ENCODE measurements around the gene ORM1. TPM values are rescaled to one million over a fixed set of nuclear protein-coding genes. Genes with fewer than 3 reads are reported as not detected.

Gene ORM1
- total RNA-seq, 4 donors from 2014 or later: 1.6 TPM; not detected in 3

DNA sequence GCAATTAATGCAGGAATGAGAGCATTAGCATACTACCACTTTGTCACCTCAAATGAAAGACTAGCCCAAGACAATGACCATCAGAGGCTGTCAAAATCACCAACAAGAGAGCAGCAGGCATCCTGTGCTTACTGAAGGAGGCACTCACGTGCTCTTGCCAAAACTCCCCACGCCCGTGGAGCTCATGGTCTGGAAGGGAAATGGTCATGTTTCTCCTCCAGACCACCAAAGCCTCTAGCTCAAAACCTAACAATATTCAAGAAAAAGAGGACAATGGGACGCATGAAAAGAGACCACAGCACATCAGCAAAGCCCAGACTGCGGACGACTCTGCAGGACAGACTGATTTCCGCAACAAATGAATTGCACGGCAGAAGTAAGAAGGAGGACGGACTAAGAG lies 52.0 kb downstream of the ORM1 start:
- H3K4me1 ChIP-seq: peaks cover 0 to 43% (median 4%) of the 10 kb centered on the region in 3 donors
- ATAC-seq: no peak
- TF ChIP-seq EP300 (IDR thresholded peaks at IDR 0.05) (no peak), POLR2A (IDR thresholded peaks at IDR 0.05) (no peak), POLR2AphosphoS5 (IDR thresholded peaks at IDR 0.05) (no peak)
- TF ChIP-seq, protein P1, sequence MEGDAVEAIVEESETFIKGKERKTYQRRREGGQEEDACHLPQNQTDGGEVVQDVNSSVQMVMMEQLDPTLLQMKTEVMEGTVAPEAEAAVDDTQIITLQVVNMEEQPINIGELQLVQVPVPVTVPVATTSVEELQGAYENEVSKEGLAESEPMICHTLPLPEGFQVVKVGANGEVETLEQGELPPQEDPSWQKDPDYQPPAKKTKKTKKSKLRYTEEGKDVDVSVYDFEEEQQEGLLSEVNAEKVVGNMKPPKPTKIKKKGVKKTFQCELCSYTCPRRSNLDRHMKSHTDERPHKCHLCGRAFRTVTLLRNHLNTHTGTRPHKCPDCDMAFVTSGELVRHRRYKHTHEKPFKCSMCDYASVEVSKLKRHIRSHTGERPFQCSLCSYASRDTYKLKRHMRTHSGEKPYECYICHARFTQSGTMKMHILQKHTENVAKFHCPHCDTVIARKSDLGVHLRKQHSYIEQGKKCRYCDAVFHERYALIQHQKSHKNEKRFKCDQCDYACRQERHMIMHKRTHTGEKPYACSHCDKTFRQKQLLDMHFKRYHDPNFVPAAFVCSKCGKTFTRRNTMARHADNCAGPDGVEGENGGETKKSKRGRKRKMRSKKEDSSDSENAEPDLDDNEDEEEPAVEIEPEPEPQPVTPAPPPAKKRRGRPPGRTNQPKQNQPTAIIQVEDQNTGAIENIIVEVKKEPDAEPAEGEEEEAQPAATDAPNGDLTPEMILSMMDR (IDR thresholded peaks at IDR 0.05): no peak
- 82 to 90% methylated on average over 7 to 8 of the region's 9 CpGs for WGBS, 2 donors (ENCODE audit: low coverage in 1 of 2)
- H3K9me3 ChIP-seq: no peaks in the 10 kb centered on the region
- H3K27me3 ChIP-seq: no peaks in the 10 kb centered on the region
- no peak overlapping the region for H3K27ac ChIP-seq
- peaks cover 0 to 71% of the 10 kb centered on the region in 2 donors for H3K36me3 ChIP-seq
- H3K4me3 ChIP-seq: no peak overlapping the region

DNA sequence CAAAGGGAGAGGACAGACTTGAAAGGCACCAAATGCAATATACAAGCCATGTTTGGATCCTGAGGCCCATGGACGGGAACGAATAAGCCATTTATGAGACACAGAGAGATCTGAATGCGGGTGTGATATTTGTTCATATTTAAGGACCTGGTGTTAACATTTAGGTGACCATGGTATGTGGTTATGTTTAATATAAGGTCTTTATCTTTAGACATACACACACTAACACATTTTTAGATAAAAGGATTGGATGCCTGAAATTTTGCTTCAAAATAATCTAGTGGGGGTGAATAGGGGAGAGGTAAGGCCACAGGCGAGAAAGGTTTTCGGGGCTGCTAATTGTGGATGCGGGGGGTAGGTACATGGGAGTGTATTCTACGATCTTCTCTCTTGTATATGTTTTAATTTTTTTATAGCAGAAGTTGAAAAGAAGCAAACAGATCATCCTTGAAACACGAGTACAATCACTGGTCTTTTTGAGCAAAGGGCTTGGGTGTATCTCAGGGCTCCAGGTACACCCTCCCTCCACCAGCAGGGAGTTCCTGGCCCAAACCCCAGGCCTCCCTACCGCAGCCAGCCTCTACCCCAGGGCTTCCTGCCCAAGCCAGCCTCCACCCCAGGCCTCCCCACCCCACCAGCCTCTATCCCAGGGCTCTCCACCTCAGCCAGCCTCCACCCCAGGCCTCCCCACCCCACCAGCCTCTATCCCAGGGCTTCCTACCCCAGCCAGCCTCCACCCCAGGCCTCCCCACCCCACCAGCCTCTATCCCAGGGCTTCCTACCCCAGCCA lies 52.7 kb downstream of the ORM1 start:
- no peaks in the 10 kb centered on the region for H3K9me3 ChIP-seq
- H3K36me3 ChIP-seq: peaks cover 0 to 71% of the 10 kb centered on the region in 2 donors
- ATAC-seq: no peak
- WGBS, 2 donors (ENCODE audit: low coverage in 1 of 2): 80 to 84% methylated on average over 8 to 9 of the region's 9 CpGs
- H3K27me3 ChIP-seq: no peaks in the 10 kb centered on the region
- no peak overlapping the region for H3K4me3 ChIP-seq
- no peak for TF ChIP-seq POLR2A (IDR thresholded peaks at IDR 0.05)
- TF ChIP-seq EP300 (IDR thresholded peaks at IDR 0.05): no peak
- no peak for TF ChIP-seq POLR2AphosphoS5 (IDR thresholded peaks at IDR 0.05)
- TF ChIP-seq, protein P1 (IDR thresholded peaks at IDR 0.05): no peak
- H3K4me1 ChIP-seq: peaks cover 0 to 39% (median 4%) of the 10 kb centered on the region in 3 donors
- no peak overlapping the region for H3K27ac ChIP-seq

Other genes with a start within 250 kb of the ORM1 start
- gene AMBP, start 244.8 kb upstream of the ORM1 start, total RNA-seq: not detected
- gene KIF12, start 223.8 kb upstream of the ORM1 start, total RNA-seq: not detected
- gene COL27A1, start 167.6 kb upstream of the ORM1 start, total RNA-seq: 1 to 10 TPM; 1.0 to 5.7 (median 3.3) TPM
- not detected for gene ORM2, start 6.8 kb downstream of the ORM1 start, total RNA-seq
- 10 to 100 TPM in 3 of 4 donors, 1 to 10 TPM in 1; 8.8 to 24.3 (median 19.0) TPM for gene AKNA, start 64.9 kb downstream of the ORM1 start, total RNA-seq
- 10 to 100 TPM in 3 of 4 donors, 1 to 10 TPM in 1; 8.4 to 12.9 (median 11.0) TPM for gene WHRN, start 182.4 kb downstream of the ORM1 start, total RNA-seq